Heart right ventricle (tissue), 16 donors: Measurements from ENCODE around the gene SH3GLB1. TPM values are rescaled to one million over a fixed set of nuclear protein-coding genes. Genes with fewer than 3 reads are reported as not detected.

Experiments used
- ATAC-seq, 8 donors: fragments of 200-7000 bp; cut with Tn5 transposase; one replicate each; pipeline ENCODE4 v1.9.1; 2020; ENCODE audit warnings: mild to moderate bottlenecking in 8 of 8, moderate library complexity in 8 of 8, moderate number of reproducible peaks in 1 of 8
- DNase-seq, 2 donors: peaks; one replicate each; pipeline ENCODE4 v3.0.0-alpha.2; 2020
- H3K27ac ChIP-seq, 10 donors: fragments of 200-600 bp; sonication (generic) in 2 of 10; one replicate each; pipeline versions ENCODE4 v1.5.0 to v1.8.0; 2020 to 2022; ENCODE audit warnings: mild to moderate bottlenecking in 3 of 10
- H3K27me3 ChIP-seq, 7 donors: fragments of 200-600 bp; one replicate each; pipeline ENCODE4 v1.8.0; 2021 to 2022; ENCODE audit warnings: mild to moderate bottlenecking in 2 of 7
- H3K36me3 ChIP-seq, 9 donors: fragments of 200-600 bp; sonication (generic) in 1 of 9; one replicate each; pipeline versions ENCODE4 v1.5.0 to v1.8.0; 2020 to 2022; ENCODE audit warnings: mild to moderate bottlenecking in 2 of 9
- H3K4me1 ChIP-seq, 9 donors: fragments of 200-600 bp; sonication (generic) in 1 of 9; one replicate each; pipeline versions ENCODE4 v1.5.0 to v1.8.0; 2020 to 2022; ENCODE audit warnings: mild to moderate bottlenecking in 4 of 9
- H3K4me3 ChIP-seq, 10 donors: fragments of 200-600 bp; sonication (generic) in 2 of 10; one replicate each; pipeline versions ENCODE4 v1.5.0 to v1.8.0; 2020 to 2022; ENCODE audit warnings: mild to moderate bottlenecking in 7 of 10, moderate library complexity in 2 of 10
- H3K9me3 ChIP-seq, 11 donors: fragments of 200-600 bp in 10 of 11; sonication (generic) in 2 of 11; one replicate each; pipeline versions ENCODE4 v1.5.0 to v1.8.0; 2013 to 2022; ENCODE audit warnings: mild to moderate bottlenecking in 2 of 11, control low read depth in 1 of 11, moderate library complexity in 1 of 11
- WGBS, 2 donors: extraction: QIAGEN DNeasy Blood & Tissue Kit; methylation state at CpG; one replicate each; pipeline ENCODE4 v1.1.7; 2013; ENCODE audit warnings: inconsistent platforms in 1 of 2; 5-methylcytosine and 5-hydroxymethylcytosine counted together
- intact Hi-C, 10 donors: fragments of 100-400 bp; cut with DNase I; formaldehyde crosslinking; loops; one replicate each; pipeline versions ENCODE4 v1.11.1 to v1.14.2; 2022
- polyA plus RNA-seq, 2 donors: library from polyadenylated mRNA; stranded (reverse); fragments of 200-250 nt; gene quantifications; one replicate each; pipeline ENCODE4 v1.2.3, GENCODE V29; 2013
- total RNA-seq, 10 donors: library from RNA; stranded (reverse); fragmentation: NEBNext Ultra II Directional in 3 of 10; extraction: Animal tissue kit (Norgen Biotek cat#: 25700) in 3 of 10; gene quantifications; one replicate each; pipeline versions ENCODE4 v1.2.1 to v1.2.4, GENCODE V29; 2021 to 2023
- TF ChIP-seq, protein P1 (sequence below), 9 donors: fragments of 200-600 bp; sonication (generic) in 2 of 9; IDR thresholded peaks; one replicate each; pipeline versions ENCODE4 v1.5.0 to v1.8.0; 2021 to 2022; ENCODE audit warnings: antibody characterized with exemption in 9 of 9, mild to moderate bottlenecking in 5 of 9, moderate library complexity in 1 of 9
- donor health status: Arrhythmogenic right ventricular cardiomyopathy.
- donor health status: ischemic (EF 13 %, LVEDD 7.1; RV severe dilation, severe dysfunction).
- donor health status: healthy with polysubstance abuse.
- donor health status: DM: no; HTN: yes; CAD: no.
- donor health status: DM: no; HTN: no; CAD: no.
- donor health status: ischemic (EF 25% LVEDD 6.9; RV normal size, moderate dysfunction).
- donor health status: ischemic (EF 25% LVEDD 5.7; RV mildly dilated, moderate dysfunction).
- donor health status: healthy.
- donor health status: DM: yes; HTN: yes; CAD: no.
- donor health status: Ischemic cardiomyopathy.
- donor health status: ischemic (EF 35%, LVEDD 5.7; RV mildly dilated, moderate dysfunction).
- donor health status: nonischemic (EF 11% LVEDD 7.7; RV severe dilation, severe dysfunction).
- donor health status: DM: yes; HTN: yes; CAD: no.
- donor health status: PGD.
- donor health status: ischemic (EF 29% LVEDD 5.4; RV normal size, mild dysfunction).
- donor health status: nonischemic (EF 23%, LVEDD 6.1; RV moderate dilation, normal function).

SH3GLB1 gene
- total and polyA plus RNA-seq, 12 donors = 20.4 to 160 (median 123) TPM

GRCh38 chr1:86775395-86775794 is 71.0 kb downstream of the SH3GLB1 start:
- no peak overlapping the region for H3K4me3 ChIP-seq
- no peaks in the 10 kb centered on the region for H3K27me3 ChIP-seq
- H3K36me3 ChIP-seq = no peaks in the 10 kb centered on the region
- TF ChIP-seq, protein P1, sequence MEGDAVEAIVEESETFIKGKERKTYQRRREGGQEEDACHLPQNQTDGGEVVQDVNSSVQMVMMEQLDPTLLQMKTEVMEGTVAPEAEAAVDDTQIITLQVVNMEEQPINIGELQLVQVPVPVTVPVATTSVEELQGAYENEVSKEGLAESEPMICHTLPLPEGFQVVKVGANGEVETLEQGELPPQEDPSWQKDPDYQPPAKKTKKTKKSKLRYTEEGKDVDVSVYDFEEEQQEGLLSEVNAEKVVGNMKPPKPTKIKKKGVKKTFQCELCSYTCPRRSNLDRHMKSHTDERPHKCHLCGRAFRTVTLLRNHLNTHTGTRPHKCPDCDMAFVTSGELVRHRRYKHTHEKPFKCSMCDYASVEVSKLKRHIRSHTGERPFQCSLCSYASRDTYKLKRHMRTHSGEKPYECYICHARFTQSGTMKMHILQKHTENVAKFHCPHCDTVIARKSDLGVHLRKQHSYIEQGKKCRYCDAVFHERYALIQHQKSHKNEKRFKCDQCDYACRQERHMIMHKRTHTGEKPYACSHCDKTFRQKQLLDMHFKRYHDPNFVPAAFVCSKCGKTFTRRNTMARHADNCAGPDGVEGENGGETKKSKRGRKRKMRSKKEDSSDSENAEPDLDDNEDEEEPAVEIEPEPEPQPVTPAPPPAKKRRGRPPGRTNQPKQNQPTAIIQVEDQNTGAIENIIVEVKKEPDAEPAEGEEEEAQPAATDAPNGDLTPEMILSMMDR (IDR thresholded peaks at IDR 0.05) = no peak
- no peaks in the 10 kb centered on the region for H3K9me3 ChIP-seq
- H3K4me1 ChIP-seq = peaks cover 0 to 52% (median 21%) of the 10 kb centered on the region in 9 donors
- 29 to 33% methylated on average over 1 of the region's 1 CpG for WGBS, 2 donors
- DNase-seq (no peak), ATAC-seq (no peak)
- intact Hi-C loops = loop anchor here in 1 of 10 donors (5.0 kb wide), 1 partner anchor 307 kb away; no protein-coding TSS in a partner anchor
- peak overlapping the region in 7 of 10 donors; percentile 25 to 88 (median 66) for H3K27ac ChIP-seq

DNA sequence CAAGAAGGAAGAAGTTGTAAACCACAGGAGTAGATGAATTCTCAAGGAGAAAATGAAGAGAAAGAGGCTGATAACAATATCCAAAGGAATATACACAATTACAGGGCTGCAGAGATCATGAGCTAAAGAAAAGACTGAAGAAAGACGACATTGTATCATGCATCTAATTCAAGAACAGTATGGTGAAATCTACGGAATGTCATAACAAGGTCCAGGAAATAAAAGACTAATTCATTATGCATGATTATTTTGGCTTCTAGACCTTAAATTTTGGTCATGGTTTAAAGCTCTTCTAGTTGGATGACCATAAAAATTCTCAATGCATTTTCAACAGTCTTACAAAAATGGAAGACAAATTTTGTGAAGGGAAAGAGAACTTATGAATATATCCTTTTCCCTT is 71.7 kb downstream of the SH3GLB1 start:
- ATAC-seq (no peak), DNase-seq (no peak)

DNA sequence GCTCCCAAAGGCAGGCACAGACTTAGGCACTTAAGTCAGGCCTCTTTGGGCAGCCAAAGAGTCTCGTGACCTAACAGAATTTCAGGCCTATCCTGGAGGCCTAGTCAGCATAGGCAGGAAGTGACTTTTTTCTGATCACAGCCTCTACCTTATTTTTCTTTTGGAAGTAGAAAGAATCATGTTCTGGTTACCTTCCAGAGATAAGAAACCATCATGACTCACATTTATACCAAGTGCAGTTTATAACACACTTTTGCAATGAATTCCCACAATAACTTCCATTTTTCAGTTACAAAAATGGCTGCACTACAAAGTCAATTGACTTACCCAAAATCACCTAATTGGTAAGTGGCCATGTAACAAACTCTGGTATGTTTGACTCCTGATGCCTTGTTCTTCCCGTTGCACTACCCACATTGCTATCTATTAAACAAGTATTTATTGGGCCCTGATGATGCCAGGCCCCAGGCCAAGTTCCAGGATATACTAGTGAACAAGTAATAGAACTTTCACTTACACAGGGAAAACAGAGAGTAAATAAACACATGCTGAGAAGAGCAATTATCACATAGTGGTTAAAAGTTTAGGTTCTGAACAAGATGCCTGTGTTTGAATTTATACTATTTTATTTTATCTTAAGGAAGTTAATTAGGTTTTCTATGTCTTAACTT is 74.3 kb downstream of the SH3GLB1 start:
- intact Hi-C loops = loop anchor here in 1 of 10 donors (5.0 kb wide), 1 partner anchor 304 kb away; no protein-coding TSS in a partner anchor
- Histone ChIP-seq H3K4me3 (no peak overlapping the region), H3K36me3 (no peaks in the 10 kb centered on the region), H3K4me1 (peaks cover 0 to 44% (median 16%) of the 10 kb centered on the region in 9 donors), H3K9me3 (no peaks in the 10 kb centered on the region), H3K27ac (peak overlapping the region in 1 of 10 donors; percentile 43), H3K27me3 (no peaks in the 10 kb centered on the region)
- TF ChIP-seq, protein P1 (IDR thresholded peaks at IDR 0.05) = no peak
- 66 to 76% methylated on average over 2 of the region's 2 CpGs for WGBS, 2 donors
- no peak for ATAC-seq
- no peak for DNase-seq

More for the DNA sequence above, 71.7 kb downstream of the SH3GLB1 start:
- intact Hi-C loops = loop anchor here in 1 of 10 donors (5.0 kb wide), 1 partner anchor 306 kb away; no protein-coding TSS in a partner anchor
- H3K4me1 ChIP-seq = peaks cover 0 to 52% (median 21%) of the 10 kb centered on the region in 9 donors
- WGBS, 2 donors = 81 to 90% methylated on average over 2 of the region's 2 CpGs
- H3K36me3 ChIP-seq = no peaks in the 10 kb centered on the region
- no peaks in the 10 kb centered on the region for H3K27me3 ChIP-seq
- TF ChIP-seq, protein P1 (IDR thresholded peaks at IDR 0.05) = no peak
- H3K4me3 ChIP-seq = no peak overlapping the region
- H3K9me3 ChIP-seq = no peaks in the 10 kb centered on the region
- no peak overlapping the region for H3K27ac ChIP-seq

- DNase-seq (no peak), ATAC-seq (no peak)
- TF ChIP-seq, protein P1 (IDR thresholded peaks at IDR 0.05) = no peak
- H3K36me3 ChIP-seq = no peaks in the 10 kb centered on the region
- H3K9me3 ChIP-seq = no peaks in the 10 kb centered on the region
- intact Hi-C loops = loop anchor here in 3 of 10 donors (5.0 kb wide), 2 partner anchors 188 to 303 kb away; no protein-coding TSS in a partner anchor
- 74 to 80% methylated on average over 8 of the region's 8 CpGs for WGBS, 2 donors
- H3K27ac ChIP-seq = no peak overlapping the region
- no peak overlapping the region for H3K4me3 ChIP-seq
- no peaks in the 10 kb centered on the region for H3K27me3 ChIP-seq
- H3K4me1 ChIP-seq = peaks cover 0 to 35% (median 10%) of the 10 kb centered on the region in 9 donors
Measured at GRCh38 chr1:86779308-86780191, 75.2 kb downstream of the SH3GLB1 start.
